ENCODE measurements around the gene DPYSL5. TPM values are rescaled to one million over a fixed set of nuclear protein-coding genes. Genes with fewer than 3 reads are reported as not detected.

Gene DPYSL5
- total and polyA plus RNA-seq, 2 of the 8 experiments (the other 6 are each of a cell fraction or from before 2014, with no cell fraction given) = 11.9 to 16.4 TPM

DNA sequence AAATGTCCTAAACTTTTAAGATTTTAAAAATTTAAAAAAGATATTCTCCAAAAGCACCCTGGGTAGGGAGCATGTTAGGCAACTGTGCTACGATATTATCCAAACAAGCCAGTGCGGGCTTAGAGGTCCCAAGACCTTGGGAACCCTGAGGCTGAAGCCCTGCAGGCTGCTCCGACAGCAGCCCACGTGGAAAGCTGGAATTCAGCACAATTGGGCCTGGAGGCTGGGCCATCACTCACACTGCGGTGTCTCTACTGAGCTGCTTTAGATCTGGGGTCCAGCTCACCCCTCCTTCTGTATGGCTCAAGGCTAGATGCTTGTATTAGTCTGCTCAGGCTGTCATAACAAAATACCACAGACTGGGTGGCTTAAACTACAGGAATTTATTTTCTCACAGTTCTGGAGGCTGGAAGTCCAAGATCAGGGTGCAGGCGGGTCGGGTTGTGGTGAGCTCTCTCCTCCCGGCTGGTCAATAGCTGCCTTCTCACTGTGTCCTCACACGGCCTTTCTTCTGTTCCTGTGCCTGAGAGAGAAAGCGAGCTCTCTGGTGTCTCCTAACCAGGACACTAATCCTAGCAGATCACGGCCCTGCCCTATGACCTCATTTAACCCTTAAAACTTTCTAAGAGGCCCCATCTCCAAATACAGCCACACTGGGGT lies 42.5 kb downstream of the DPYSL5 start:
- Histone ChIP-seq H3K36me3 (ENCODE audit: control insufficient read depth in 2 of 4, insufficient read depth in 4 of 4, low read length in 3 of 4) (no peaks in the 10 kb centered on the region), H3K27ac (ENCODE audit: low read depth, low read length) (no peak overlapping the region), H3K79me1 (ENCODE audit: low read depth, low read length) (no peaks in the 10 kb centered on the region), H3K18ac (ENCODE audit: extremely low read depth, low read length) (no peak overlapping the region), H2BK12ac (ENCODE audit: low read depth, low read length) (no peak overlapping the region), H2BK15ac (ENCODE audit: low read length) (no peak overlapping the region), H3K4me1 (replicated peaks in 1 of 4; ENCODE audit: control insufficient read depth in 3 of 4, insufficient read depth in 4 of 4, low read length in 3 of 4) (no peaks in the 10 kb centered on the region; a peak in 1 of 7 replicates), H2BK5ac (ENCODE audit: low read depth, low read length) (no peak overlapping the region), H2AK5ac (ENCODE audit: low read depth, low read length) (no peak overlapping the region), H4K5ac (ENCODE audit: insufficient read length, low read depth, low read length) (no peak overlapping the region), H3K56ac (replicated peaks; ENCODE audit: insufficient read length, low read depth, low read length) (no peak overlapping the region), H2BK120ac (replicated peaks; ENCODE audit: low read depth, low read length) (no peak overlapping the region), H4K91ac (replicated peaks; ENCODE audit: insufficient read length, low read length) (no peak overlapping the region), H3K79me2 (ENCODE audit: control insufficient read depth in 1 of 2, insufficient read depth in 2 of 2, low read length in 2 of 2) (no peaks in the 10 kb centered on the region), H3K4ac (replicated peaks; ENCODE audit: insufficient read length, low read depth, low read length) (no peak overlapping the region), H3K14ac (ENCODE audit: insufficient read length) (no peak overlapping the region), H2AFZ (ENCODE audit: low read length) (no peak overlapping the region), H4K20me1 (replicated peaks in 1 of 2; ENCODE audit: control insufficient read depth in 1 of 2, insufficient read depth in 2 of 2, low read length in 2 of 2) (peaks cover 0 to 4% of the 10 kb centered on the region in 2 experiments), H3K23me2 (ENCODE audit: low read depth, low read length) (no peaks in the 10 kb centered on the region), H3K4me2 (ENCODE audit: insufficient read depth in 1 of 2, low read depth in 2 of 2, low read length in 2 of 2) (no peak overlapping the region), H3K27me3 (replicated peaks in 1 of 4; ENCODE audit: control insufficient read depth in 3 of 4, extremely low read depth in 1 of 4, insufficient read depth in 3 of 4, low read length in 3 of 4) (no peaks in the 10 kb centered on the region), H3K4me3 (ENCODE audit: extremely low read depth in 1 of 4, insufficient read depth in 2 of 4, low read depth in 3 of 4, low read length in 4 of 4) (no peak overlapping the region), H3K23ac (ENCODE audit: insufficient read length) (no peak overlapping the region), H3K9me3 (ENCODE audit: insufficient read depth in 2 of 2, low read depth in 1 of 2, low read length in 1 of 2) (no peaks in the 10 kb centered on the region), H3K9ac (replicated peaks in 1 of 4; ENCODE audit: extremely low read depth in 1 of 4, low read depth in 3 of 4, low read length in 3 of 4) (no peak overlapping the region), H4K8ac (ENCODE audit: extremely low read depth, insufficient read depth, low read length) (no peak overlapping the region), H2BK20ac (ENCODE audit: low read length) (no peak overlapping the region)
- DNase-seq (ENCODE audit: low read depth in 1 of 2, low spot score in 2 of 2) (peak in 1 of 2 experiments; percentile 32), FAIRE-seq (no peak)
- TF ChIP-seq, protein P1, sequence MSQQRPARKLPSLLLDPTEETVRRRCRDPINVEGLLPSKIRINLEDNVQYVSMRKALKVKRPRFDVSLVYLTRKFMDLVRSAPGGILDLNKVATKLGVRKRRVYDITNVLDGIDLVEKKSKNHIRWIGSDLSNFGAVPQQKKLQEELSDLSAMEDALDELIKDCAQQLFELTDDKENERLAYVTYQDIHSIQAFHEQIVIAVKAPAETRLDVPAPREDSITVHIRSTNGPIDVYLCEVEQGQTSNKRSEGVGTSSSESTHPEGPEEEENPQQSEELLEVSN (IDR thresholded peaks at IDR 0.05) = no peak
- no peak for TF ChIP-seq EGR1 (IDR thresholded peaks at IDR 0.05; ENCODE audit: borderline replicate concordance, low read depth, low read length)
- CTCF ChIA-PET (ENCODE audit: partially characterized antibody) = interaction anchor here (0.7 to 2.8 kb wide), 5 partner anchors 22 to 54 kb away, joined by 3 to 13 read pairs (median 6); no protein-coding TSS in a partner anchor
- 84% methylated on average over 11 of the region's 11 CpGs; no CpG with 5 or more reads in 1 of the 2 experiments for WGBS, 2 experiments (ENCODE audit: extremely low coverage in 1 of 2, insufficient coverage in 1 of 2, insufficient read length in 1 of 2, insufficient replicate concordance in 2 of 2, low coverage in 1 of 2, low lambda C conversion rate in 2 of 2, missing lambda C conversion rate in 1 of 2)
- POLR2A ChIA-PET (ENCODE audit: partially characterized antibody) = interaction anchor here (0.7 kb wide), 1 partner anchor 22 kb away, joined by 3 read pairs; no protein-coding TSS in a partner anchor
